A549 (cell line): ENCODE data around the gene NSD1. TPM values are rescaled to one million over a fixed set of nuclear protein-coding genes. Genes with fewer than 3 reads are reported as not detected.

Experiments used
- ATAC-seq, 2 experiments: fragments of 200-7000 bp in 1 of 2; fragments of >200 bp in 1 of 2; cut with Nextera tagmentation in 1 of 2; cut with Tn5 transposase in 1 of 2; 3 replicates each; pipeline versions ENCODE4 v1.8.0 to v1.9.1; 2018 to 2020; ENCODE audit warnings: mild to moderate bottlenecking in 1 of 2, moderate library complexity in 1 of 2
- CTCF ChIA-PET: fragments of 300-600 bp; sonication (Branson Sonifier 250); formaldehyde crosslinking; extraction: SDS; loops from one replicate; lab custom pipeline; 2021; ENCODE audit warnings: antibody characterized with exemption, inconsistent platforms; lab: Yijun Ruan, JAX
- POLR2A ChIA-PET: fragments of 350-600 bp; formaldehyde crosslinking; extraction: SDS; loops from one replicate; lab custom pipeline; 2021; ENCODE audit warnings: antibody characterized with exemption, inconsistent platforms; lab: Yijun Ruan, JAX
- DNase-seq, 2 experiments: peaks; one replicate each; pipeline versions ENCODE4 v3.0.0 to v3.0.0-alpha.2; 2011 to 2016; ENCODE audit warnings: low read depth in 1 of 2, low spot score in 1 of 2
- FAIRE-seq: peaks from 2 replicates; lab custom pipeline; 2011; peaks lifted over from hg19 to GRCh38; lab: Jason Lieb, UNC
- H3K27ac ChIP-seq, 2 experiments: fragments of >200 bp; sonication (Bioruptor Twin); formaldehyde crosslinking; 3 replicates each; pipeline ENCODE4 v1.5.1; 2016 to 2017
- H3K4me1 ChIP-seq: fragments of >200 bp; sonication (Bioruptor Twin); formaldehyde crosslinking; 3 replicates; pipeline ENCODE4 v1.6.1; 2016
- H3K4me2 ChIP-seq: fragments of >200 bp; sonication (Bioruptor Twin); formaldehyde crosslinking; 3 replicates; pipeline ENCODE4 v1.6.1; 2016
- H3K4me3 ChIP-seq: fragments of >200 bp; sonication (Bioruptor Twin); formaldehyde crosslinking; 3 replicates; pipeline ENCODE4 v1.5.1; 2016
- H3K9me3 ChIP-seq: fragments of >200 bp; sonication (Bioruptor Twin); formaldehyde crosslinking; 3 replicates; pipeline ENCODE4 v1.6.1; 2016
- BHLHE40 ChIP-seq: IDR thresholded peaks from 2 replicates; pipeline ENCODE4 v1.6.1; 2012; ENCODE audit warnings: low read depth, low read length, inconsistent platforms
- CBX8 ChIP-seq: fragments of 200-600 bp; sonication (generic); IDR thresholded peaks from 2 replicates; pipeline ENCODE4 v1.6.1; 2016
- CHD4 ChIP-seq: fragments of 200-600 bp; sonication (generic); IDR thresholded peaks from 2 replicates; pipeline ENCODE4 v1.6.1; 2016; ENCODE audit warnings: antibody characterized with exemption, mild to moderate bottlenecking, borderline replicate concordance
- E2F6 ChIP-seq: IDR thresholded peaks from 2 replicates; pipeline ENCODE4 v1.6.1; 2012; ENCODE audit warnings: low read depth, borderline replicate concordance
- EHF ChIP-seq: fragments of 250-450 bp; sonication (Bioruptor Pico); IDR thresholded peaks from 2 replicates; pipeline ENCODE4 v1.5.0; 2020; ENCODE audit warnings: mild to moderate bottlenecking
- HOXA7 ChIP-seq: fragments of 250-450 bp; sonication (Bioruptor Pico); IDR thresholded peaks from 2 replicates; pipeline ENCODE4 v1.5.0; 2020; ENCODE audit warnings: mild to moderate bottlenecking, moderate library complexity
- HOXB13 ChIP-seq: fragments of 250-450 bp; sonication (Bioruptor Pico); IDR thresholded peaks from 2 replicates; pipeline ENCODE4 v1.5.0; 2020; ENCODE audit warnings: low read depth, mild to moderate bottlenecking, moderate library complexity
- HOXB5 ChIP-seq: fragments of 250-450 bp; sonication (Bioruptor Pico); IDR thresholded peaks from 2 replicates; pipeline ENCODE4 v1.5.0; 2020; ENCODE audit warnings: mild to moderate bottlenecking, moderate library complexity
- JUN ChIP-seq, 2 experiments: fragments of >200 bp; sonication (Bioruptor Twin); formaldehyde crosslinking; IDR thresholded peaks; 2 replicates in 1 of 2; 3 replicates in 1 of 2; pipeline ENCODE4 v1.6.1; 2016 to 2017
- JUNB ChIP-seq: fragments of >200 bp; sonication (Bioruptor Twin); formaldehyde crosslinking; IDR thresholded peaks from 2 replicates; pipeline ENCODE4 v1.6.1; 2016
- MYC ChIP-seq: IDR thresholded peaks from 2 replicates; pipeline ENCODE4 v1.6.1; 2012; ENCODE audit warnings: mild to moderate bottlenecking, inconsistent platforms, low read length, improper control_type of control experiment, borderline replicate concordance
- NPAS2 ChIP-seq: fragments of 250-450 bp; sonication (Bioruptor Pico); IDR thresholded peaks from 2 replicates; pipeline ENCODE4 v1.8.0; 2022; ENCODE audit warnings: mild to moderate bottlenecking, moderate library complexity, borderline replicate concordance
- POLR2AphosphoS2 ChIP-seq: conservative IDR thresholded peaks from 2 replicates; pipeline ENCODE4 v1.6.1; 2012; ENCODE audit warnings: low read length, improper control_type of control experiment, inconsistent platforms
- RAD21 ChIP-seq, 2 experiments: fragments of >200 bp in 1 of 2; sonication (Bioruptor Twin) in 1 of 2; formaldehyde crosslinking in 1 of 2; IDR thresholded peaks in 1 of 2; conservative IDR thresholded peaks in 1 of 2; 2 replicates in 1 of 2; 3 replicates in 1 of 2; pipeline ENCODE4 v1.6.1; 2012 to 2018; ENCODE audit warnings: inconsistent platforms in 1 of 2
- RCOR1 ChIP-seq: fragments of 150-350 bp; IDR thresholded peaks from 2 replicates; pipeline ENCODE4 v1.6.1; 2014; ENCODE audit warnings: antibody characterized with exemption, low read length, low read depth
- SMC3 ChIP-seq: fragments of >200 bp; sonication (Bioruptor Twin); formaldehyde crosslinking; IDR thresholded peaks from 3 replicates; pipeline ENCODE4 v1.6.1; 2018; ENCODE audit warnings: inconsistent platforms
- ZC3H11A ChIP-seq: fragments of 450-650 bp; IDR thresholded peaks from 2 replicates; pipeline ENCODE4 v1.6.1; 2014; ENCODE audit warnings: antibody characterized with exemption, mild to moderate bottlenecking
- ZSCAN20 ChIP-seq: fragments of 250-450 bp; sonication (Bioruptor Pico); IDR thresholded peaks from 2 replicates; pipeline ENCODE4 v1.8.0; 2022; ENCODE audit warnings: mild to moderate bottlenecking, moderate library complexity
- WGBS: methylation state at CpG from one replicate; pipeline ENCODE4 v1.1.6; 2017; ENCODE audit errors: missing lambda C conversion rate; 5-methylcytosine and 5-hydroxymethylcytosine counted together
- polyA plus RNA-seq, 4 experiments: library from polyadenylated mRNA; depleted of rRNA in 3 of 4; stranded (reverse); fragments of >200 nt; fragmentation: RNase III in 1 of 4; extraction: RNeasy Plus Mini Kit Qiagen cat#74134 plus additional on column Dnase treatment in 1 of 4; gene quantifications; 2 replicates in 3 of 4; 3 replicates in 1 of 4; pipeline ENCODE4 v1.2.3, GENCODE V29; 2011 to 2017
- TF ChIP-seq, protein P1 (sequence below): fragments of 250-450 bp; sonication (Bioruptor Pico); IDR thresholded peaks from 2 replicates; pipeline ENCODE4 v1.5.0; 2020; ENCODE audit warnings: low read depth, mild to moderate bottlenecking, moderate library complexity
- TF ChIP-seq, protein P2 (sequence below): fragments of 200-600 bp; sonication (generic); IDR thresholded peaks from 2 replicates; pipeline ENCODE4 v1.6.1; 2016; ENCODE audit warnings: antibody characterized with exemption, mild to moderate bottlenecking, moderate library complexity
- TF ChIP-seq, protein P3 (sequence below): IDR thresholded peaks from 2 replicates; pipeline ENCODE4 v1.6.1; 2012

The NSD1 gene
- polyA plus RNA-seq, 2 of the 4 experiments (the other 2 are of a cell fraction), result 16.3 to 38.2 TPM

DNA sequence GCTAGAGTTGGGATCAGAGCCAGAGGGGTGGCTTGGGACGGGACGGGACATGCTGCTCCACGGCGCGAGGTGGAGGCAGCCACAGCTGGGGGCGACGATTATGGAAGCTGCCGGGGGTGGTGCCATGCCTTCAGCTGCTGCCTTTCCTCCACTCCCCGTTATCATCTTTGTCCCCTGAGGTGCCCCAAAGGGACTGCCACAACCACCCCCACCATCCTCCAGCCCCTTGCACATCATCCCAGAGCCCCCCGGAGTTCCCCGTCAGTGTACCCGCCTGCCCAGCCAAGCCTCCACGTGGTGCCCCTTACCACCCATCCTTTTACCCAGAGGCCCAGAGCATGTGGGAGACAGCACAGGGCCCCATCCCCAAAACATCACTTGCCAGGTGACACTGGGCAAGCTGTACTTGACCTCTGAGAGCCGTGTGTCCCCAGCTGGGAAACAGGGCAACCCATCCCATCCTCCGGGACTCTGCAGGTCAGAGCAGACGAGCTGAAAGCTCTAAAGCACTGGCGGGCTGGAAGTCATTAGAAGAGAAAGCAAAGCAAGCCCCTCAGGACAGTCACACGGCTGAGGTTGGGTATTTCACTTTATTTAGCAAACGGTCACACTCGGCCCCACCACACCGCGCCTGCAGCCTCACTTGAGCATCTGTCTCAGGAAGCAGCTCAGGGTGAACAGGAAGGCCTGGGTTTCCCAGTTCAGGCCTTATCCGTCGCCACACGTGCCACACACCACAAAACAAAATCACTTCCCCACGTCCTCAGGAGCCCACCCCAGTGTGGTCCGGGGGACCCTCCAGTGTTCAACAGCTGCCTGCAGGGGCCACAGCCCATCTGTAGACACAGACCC is 197.6 kb downstream of the NSD1 start:
- no peak for ATAC-seq
- no peak for TF ChIP-seq E2F6
- no peak for TF ChIP-seq JUNB
- TF ChIP-seq, protein P1, sequence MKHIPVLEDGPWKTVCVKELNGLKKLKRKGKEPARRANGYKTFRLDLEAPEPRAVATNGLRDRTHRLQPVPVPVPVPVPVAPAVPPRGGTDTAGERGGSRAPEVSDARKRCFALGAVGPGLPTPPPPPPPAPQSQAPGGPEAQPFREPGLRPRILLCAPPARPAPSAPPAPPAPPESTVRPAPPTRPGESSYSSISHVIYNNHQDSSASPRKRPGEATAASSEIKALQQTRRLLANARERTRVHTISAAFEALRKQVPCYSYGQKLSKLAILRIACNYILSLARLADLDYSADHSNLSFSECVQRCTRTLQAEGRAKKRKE (CRISPR knock-in tag), result no peak
- no peak for TF ChIP-seq ZSCAN20 (CRISPR knock-in tag)
- TF ChIP-seq BHLHE40, result no peak
- no peak for TF ChIP-seq MYC
- no peak for TF ChIP-seq ZC3H11A
- no peak for TF ChIP-seq EHF (CRISPR knock-in tag)
- no peak for TF ChIP-seq JUN (IDR thresholded peaks at IDR 0.05)
- TF ChIP-seq NPAS2 (CRISPR knock-in tag), result no peak
- no peak for TF ChIP-seq RCOR1
- TF ChIP-seq, all 56 proteins: peak for 0
- no peak for FAIRE-seq
- no peaks in the 10 kb centered on the region for H3K9me3 ChIP-seq
- 94% methylated on average over 23 of the region's 27 CpGs for WGBS
- no peak for DNase-seq
- ChIA-PET CTCF (interaction anchor here (1.2 to 7.9 kb wide), 5 partner anchors 13 to 118 kb away, joined by 4 to 111 read pairs (median 4); partner anchors contain the start of gene LMAN2), POLR2A (no interaction called here)
- no peak overlapping the region for H3K27ac ChIP-seq
- no peak overlapping the region for H3K4me3 ChIP-seq
- no peak overlapping the region for H3K4me2 ChIP-seq
- peaks cover 24% of the 10 kb centered on the region for H3K4me1 ChIP-seq

DNA sequence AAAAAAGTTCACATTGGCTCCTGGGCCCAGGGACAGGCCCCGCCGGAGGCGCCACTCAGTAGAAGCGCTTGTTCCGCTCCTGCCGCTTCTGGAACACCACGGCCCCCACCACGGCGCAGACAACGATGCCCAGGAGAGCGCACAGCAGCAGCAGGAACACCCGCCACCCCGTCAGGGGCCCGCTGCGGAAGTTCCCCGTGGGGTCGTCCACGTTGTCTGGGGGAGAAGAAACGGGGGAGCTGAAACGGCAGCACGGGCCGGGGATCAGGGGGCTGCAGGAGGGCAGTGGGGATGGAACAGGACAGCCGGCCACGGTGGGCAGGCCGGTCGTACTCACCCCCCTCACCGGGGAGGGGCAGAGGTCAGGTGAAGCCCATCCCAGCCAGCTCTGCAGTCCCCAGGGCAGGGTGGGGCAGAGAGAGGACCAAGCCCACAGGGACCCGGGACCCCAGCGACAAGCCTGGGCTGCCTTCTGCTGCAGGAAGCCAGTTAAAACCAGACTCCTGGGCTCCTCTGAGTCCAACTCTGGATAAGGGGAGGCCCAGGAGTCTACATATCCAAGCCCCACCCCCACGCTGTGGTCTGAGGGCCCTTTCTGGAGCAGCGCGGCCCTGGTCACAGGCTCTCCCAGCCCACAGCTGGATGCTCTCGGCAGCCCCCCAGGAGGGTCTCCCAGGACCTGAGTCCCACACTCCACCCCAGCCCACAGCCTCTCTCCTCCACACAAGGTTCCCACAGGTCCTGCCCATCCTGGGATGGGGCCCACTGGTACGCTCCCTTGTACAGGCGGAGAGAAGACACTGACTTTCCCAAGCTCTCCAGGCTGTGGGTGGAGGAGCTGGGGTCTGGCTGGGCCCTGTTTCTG is 198.7 kb downstream of the NSD1 start:
- no peak overlapping the region for H3K4me2 ChIP-seq
- DNase-seq (no peak), FAIRE-seq (no peak), ATAC-seq (no peak)
- H3K4me3 ChIP-seq, result no peak overlapping the region
- H3K27ac ChIP-seq, result no peak overlapping the region
- peaks cover 19% of the 10 kb centered on the region for H3K4me1 ChIP-seq
- TF ChIP-seq RCOR1 (no peak), RAD21 (conservative IDR thresholded peaks at IDR 0.05 in 1 of 2, IDR thresholded peaks at IDR 0.05 in 1 of 2) (no peak), HOXA7 (CRISPR knock-in tag) (no peak), HOXB5 (CRISPR knock-in tag) (no peak), HOXB13 (CRISPR knock-in tag) (no peak), E2F6 (no peak), SMC3 (no peak), CHD4 (no peak), POLR2AphosphoS2 (no peak), CBX8 (no peak)
- TF ChIP-seq, protein P2, sequence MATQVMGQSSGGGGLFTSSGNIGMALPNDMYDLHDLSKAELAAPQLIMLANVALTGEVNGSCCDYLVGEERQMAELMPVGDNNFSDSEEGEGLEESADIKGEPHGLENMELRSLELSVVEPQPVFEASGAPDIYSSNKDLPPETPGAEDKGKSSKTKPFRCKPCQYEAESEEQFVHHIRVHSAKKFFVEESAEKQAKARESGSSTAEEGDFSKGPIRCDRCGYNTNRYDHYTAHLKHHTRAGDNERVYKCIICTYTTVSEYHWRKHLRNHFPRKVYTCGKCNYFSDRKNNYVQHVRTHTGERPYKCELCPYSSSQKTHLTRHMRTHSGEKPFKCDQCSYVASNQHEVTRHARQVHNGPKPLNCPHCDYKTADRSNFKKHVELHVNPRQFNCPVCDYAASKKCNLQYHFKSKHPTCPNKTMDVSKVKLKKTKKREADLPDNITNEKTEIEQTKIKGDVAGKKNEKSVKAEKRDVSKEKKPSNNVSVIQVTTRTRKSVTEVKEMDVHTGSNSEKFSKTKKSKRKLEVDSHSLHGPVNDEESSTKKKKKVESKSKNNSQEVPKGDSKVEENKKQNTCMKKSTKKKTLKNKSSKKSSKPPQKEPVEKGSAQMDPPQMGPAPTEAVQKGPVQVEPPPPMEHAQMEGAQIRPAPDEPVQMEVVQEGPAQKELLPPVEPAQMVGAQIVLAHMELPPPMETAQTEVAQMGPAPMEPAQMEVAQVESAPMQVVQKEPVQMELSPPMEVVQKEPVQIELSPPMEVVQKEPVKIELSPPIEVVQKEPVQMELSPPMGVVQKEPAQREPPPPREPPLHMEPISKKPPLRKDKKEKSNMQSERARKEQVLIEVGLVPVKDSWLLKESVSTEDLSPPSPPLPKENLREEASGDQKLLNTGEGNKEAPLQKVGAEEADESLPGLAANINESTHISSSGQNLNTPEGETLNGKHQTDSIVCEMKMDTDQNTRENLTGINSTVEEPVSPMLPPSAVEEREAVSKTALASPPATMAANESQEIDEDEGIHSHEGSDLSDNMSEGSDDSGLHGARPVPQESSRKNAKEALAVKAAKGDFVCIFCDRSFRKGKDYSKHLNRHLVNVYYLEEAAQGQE, result no peak
- TF ChIP-seq, protein P3, sequence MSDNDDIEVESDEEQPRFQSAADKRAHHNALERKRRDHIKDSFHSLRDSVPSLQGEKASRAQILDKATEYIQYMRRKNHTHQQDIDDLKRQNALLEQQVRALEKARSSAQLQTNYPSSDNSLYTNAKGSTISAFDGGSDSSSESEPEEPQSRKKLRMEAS, result no peak
- H3K9me3 ChIP-seq, result no peaks in the 10 kb centered on the region
- CTCF ChIA-PET, result interaction anchor here (1.2 to 7.9 kb wide), 6 partner anchors 14 to 117 kb away, joined by 4 to 111 read pairs (median 4); partner anchors contain the start of gene LMAN2
- WGBS, result 97% methylated on average over 26 of the region's 35 CpGs
- POLR2A ChIA-PET, result no interaction called here
